H1 (cell line): ENCODE measurements around the gene UBA3.

Experiments used
- CREB1 ChIP-seq: IDR thresholded peaks from 2 replicates; pipeline ENCODE4 v1.6.1; 2012; ENCODE audit warnings: inconsistent platforms
- MAFK ChIP-seq: IDR thresholded peaks from 2 replicates; pipeline ENCODE4 v1.6.1; 2012; ENCODE audit warnings: low read depth, mild to moderate bottlenecking, improper control_type of control experiment, low read length
- POLR2A ChIP-seq, 2 experiments: IDR thresholded peaks; 1 replicate in 1 of 2; 2 replicates in 1 of 2; pipeline ENCODE4 v1.6.1; 2011; ENCODE audit warnings: low read depth in 2 of 2, low read length in 2 of 2, mild to moderate bottlenecking in 2 of 2; ENCODE audit errors: control extremely low read depth in 1 of 2
- SUZ12 ChIP-seq: fragments of 200-600 bp; sonication (generic); IDR thresholded peaks from 2 replicates; pipeline ENCODE4 v1.6.1; 2012; ENCODE audit warnings: mild to moderate bottlenecking, inconsistent platforms, low read length, moderate library complexity, mixed read lengths
- YY1 ChIP-seq: IDR thresholded peaks from 2 replicates; pipeline ENCODE4 v1.6.1; 2011; ENCODE audit warnings: low read depth, mild to moderate bottlenecking, low read length
- TF ChIP-seq, protein P1 (sequence below), 3 experiments: IDR thresholded peaks; 1 replicate in 2 of 3; 2 replicates in 1 of 3; pipeline versions ENCODE4 v1.5.1 to v1.6.1; 2011; ENCODE audit warnings: low read length in 3 of 3, mild to moderate bottlenecking in 3 of 3, inconsistent platforms in 2 of 3, low read depth in 1 of 3, moderate library complexity in 1 of 3; ENCODE audit not compliant: insufficient read depth in 1 of 3; ENCODE audit errors: control extremely low read depth in 1 of 3
- TF ChIP-seq, protein P2 (sequence below): IDR thresholded peaks from 2 replicates; pipeline ENCODE4 v1.6.1; 2012; ENCODE audit warnings: inconsistent platforms

DNA sequence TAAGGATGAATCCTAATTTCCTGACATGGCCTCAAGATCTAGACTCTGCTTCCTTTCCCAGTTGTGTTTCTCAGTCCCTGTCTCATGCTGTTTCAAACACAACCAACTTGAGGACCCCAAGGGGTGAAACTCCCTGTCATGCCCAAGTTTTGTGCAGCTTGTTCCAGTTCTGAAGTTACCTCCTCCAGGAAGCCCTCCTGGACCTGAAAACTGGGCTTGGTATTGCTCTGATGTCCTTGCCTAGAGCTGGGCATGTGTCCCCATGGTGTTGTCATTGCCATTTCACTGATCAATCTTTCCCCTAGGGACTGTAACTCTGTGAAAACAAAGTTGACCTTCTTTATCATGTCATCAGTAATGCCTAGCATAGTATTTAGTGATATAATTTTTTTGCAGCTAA is 48.3 kb upstream of the UBA3 start:
- TF ChIP-seq YY1 (no peak), POLR2A (IDR thresholded peaks at IDR 0.05; ENCODE audit: control extremely low read depth in 1 of 2, low read depth in 2 of 2, low read length in 2 of 2) (no peak), SUZ12 (no peak), MAFK (no peak), CREB1 (no peak)
- TF ChIP-seq, protein P1, sequence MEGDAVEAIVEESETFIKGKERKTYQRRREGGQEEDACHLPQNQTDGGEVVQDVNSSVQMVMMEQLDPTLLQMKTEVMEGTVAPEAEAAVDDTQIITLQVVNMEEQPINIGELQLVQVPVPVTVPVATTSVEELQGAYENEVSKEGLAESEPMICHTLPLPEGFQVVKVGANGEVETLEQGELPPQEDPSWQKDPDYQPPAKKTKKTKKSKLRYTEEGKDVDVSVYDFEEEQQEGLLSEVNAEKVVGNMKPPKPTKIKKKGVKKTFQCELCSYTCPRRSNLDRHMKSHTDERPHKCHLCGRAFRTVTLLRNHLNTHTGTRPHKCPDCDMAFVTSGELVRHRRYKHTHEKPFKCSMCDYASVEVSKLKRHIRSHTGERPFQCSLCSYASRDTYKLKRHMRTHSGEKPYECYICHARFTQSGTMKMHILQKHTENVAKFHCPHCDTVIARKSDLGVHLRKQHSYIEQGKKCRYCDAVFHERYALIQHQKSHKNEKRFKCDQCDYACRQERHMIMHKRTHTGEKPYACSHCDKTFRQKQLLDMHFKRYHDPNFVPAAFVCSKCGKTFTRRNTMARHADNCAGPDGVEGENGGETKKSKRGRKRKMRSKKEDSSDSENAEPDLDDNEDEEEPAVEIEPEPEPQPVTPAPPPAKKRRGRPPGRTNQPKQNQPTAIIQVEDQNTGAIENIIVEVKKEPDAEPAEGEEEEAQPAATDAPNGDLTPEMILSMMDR (IDR thresholded peaks at IDR 0.05; ENCODE audit: control extremely low read depth in 1 of 3, insufficient read depth in 1 of 3, low read depth in 1 of 3, low read length in 3 of 3), result no peak
- TF ChIP-seq, protein P2, sequence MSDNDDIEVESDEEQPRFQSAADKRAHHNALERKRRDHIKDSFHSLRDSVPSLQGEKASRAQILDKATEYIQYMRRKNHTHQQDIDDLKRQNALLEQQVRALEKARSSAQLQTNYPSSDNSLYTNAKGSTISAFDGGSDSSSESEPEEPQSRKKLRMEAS, result no peak
